ENCODE results near the gene AGBL5. TPM values are rescaled to one million over a fixed set of nuclear protein-coding genes. Genes with fewer than 3 reads are reported as not detected.
A peak's percentile ranks its signal among the peaks of the same experiment; 100 is the strongest.

AGBL5 gene
- total RNA-seq, 2 experiments from 2014 or later: 37.4 to 42.0 TPM

DNA sequence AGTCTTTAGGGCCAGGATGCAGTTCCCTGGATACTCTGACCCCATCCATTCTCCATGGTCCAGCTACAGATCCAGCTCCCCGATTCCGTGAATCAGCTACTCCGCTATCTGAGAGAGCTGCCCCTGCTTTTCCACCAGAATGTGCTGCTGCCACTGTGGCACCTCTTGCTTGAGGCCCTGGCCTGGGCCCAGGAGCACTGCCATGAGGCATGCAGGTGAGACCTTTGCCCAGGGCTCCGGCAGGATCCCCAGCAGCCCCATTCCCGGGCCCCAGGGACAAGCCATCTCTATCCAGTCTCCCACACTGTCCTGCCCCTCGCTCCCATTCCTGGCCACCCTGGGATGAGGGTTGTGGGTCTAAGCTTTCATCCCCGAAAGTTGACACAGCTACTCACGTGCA, 11.2 kb upstream of the AGBL5 start:
- Histone ChIP-seq H3K4me2 (ENCODE audit: low read length) (no peak overlapping the region), H3K4me3 (ENCODE audit: low read depth, low read length, poor library complexity, severe bottlenecking) (no peak overlapping the region), H3K9me2 (ENCODE audit: insufficient read depth, low read length) (no peaks in the 10 kb centered on the region), H3K79me2 (ENCODE audit: insufficient read depth, low read depth, low read length) (no peaks in the 10 kb centered on the region), H3K4me1 (ENCODE audit: insufficient read depth, low read length, poor library complexity, severe bottlenecking) (peaks cover 25% of the 10 kb centered on the region), H2AFZ (ENCODE audit: low read length) (no peak overlapping the region), H3K27ac (ENCODE audit: low read depth, low read length, poor library complexity, severe bottlenecking) (no peak overlapping the region), H3K9me3 (ENCODE audit: low read length) (no peaks in the 10 kb centered on the region), H4K20me1 (ENCODE audit: insufficient read depth, low read length) (no peaks in the 10 kb centered on the region), H3K36me3 (ENCODE audit: insufficient read depth, low read length) (peaks cover 81% of the 10 kb centered on the region)
- no peak for DNase-seq (ENCODE audit: low spot score)
- intact Hi-C loops (cut with micrococcal nuclease; ENCODE audit: unreplicated experiment): no loop called here
- ChIA-PET CTCF (ENCODE audit: unreplicated experiment) (no interaction called here), POLR2A (interaction anchor here (1.3 to 1.7 kb wide), 2 partner anchors 10 to 42 kb away, joined by 4 to 9 read pairs; no protein-coding TSS in a partner anchor)
- TF ChIP-seq EZH2phosphoT487 (IDR thresholded peaks at IDR 0.05; ENCODE audit: borderline replicate concordance, low read depth, low read length): no peak
- no TSS peak for BruUV-seq (replicated peaks)

DNA sequence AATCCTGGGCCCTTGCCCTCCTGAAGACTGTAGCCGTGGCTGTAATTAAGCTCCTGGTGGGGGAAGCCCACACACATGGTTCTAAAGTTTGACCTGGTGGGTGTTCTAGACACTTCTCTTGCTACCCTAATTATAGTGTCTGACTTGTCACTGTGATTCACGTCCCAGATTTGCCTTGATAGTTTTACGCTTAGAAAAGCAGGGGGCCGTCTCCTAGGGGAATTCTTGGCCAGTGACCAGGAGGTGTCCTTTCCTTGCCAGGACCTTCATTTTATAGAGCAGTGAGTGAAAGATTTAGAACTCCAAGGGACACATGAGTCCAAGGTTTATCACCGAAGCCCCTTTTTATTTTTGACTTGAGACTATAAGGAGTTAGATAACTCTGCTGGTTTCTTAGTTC, 9.7 kb upstream of the AGBL5 start:
- no peaks in the 10 kb centered on the region for H3K79me2 ChIP-seq (ENCODE audit: insufficient read depth, low read depth, low read length)
- H2AFZ ChIP-seq (ENCODE audit: low read length): no peak overlapping the region
- POLR2A ChIA-PET: interaction anchor here (1.7 kb wide), 1 partner anchor 9 kb away, joined by 9 read pairs; no protein-coding TSS in a partner anchor
- peak overlapping the region; percentile 6 for H3K4me3 ChIP-seq (ENCODE audit: low read depth, low read length, poor library complexity, severe bottlenecking)
- no peak for DNase-seq (ENCODE audit: low spot score)
- intact Hi-C loops (cut with micrococcal nuclease; ENCODE audit: unreplicated experiment): no loop called here
- peaks cover 25% of the 10 kb centered on the region for H3K4me1 ChIP-seq (ENCODE audit: insufficient read depth, low read length, poor library complexity, severe bottlenecking)
- peaks cover 66% of the 10 kb centered on the region for H3K36me3 ChIP-seq (ENCODE audit: insufficient read depth, low read length)
- H3K9me2 ChIP-seq (ENCODE audit: insufficient read depth, low read length): no peaks in the 10 kb centered on the region
- peak overlapping the region; percentile 49 for H3K4me2 ChIP-seq (ENCODE audit: low read length)
- TF ChIP-seq, protein P1, sequence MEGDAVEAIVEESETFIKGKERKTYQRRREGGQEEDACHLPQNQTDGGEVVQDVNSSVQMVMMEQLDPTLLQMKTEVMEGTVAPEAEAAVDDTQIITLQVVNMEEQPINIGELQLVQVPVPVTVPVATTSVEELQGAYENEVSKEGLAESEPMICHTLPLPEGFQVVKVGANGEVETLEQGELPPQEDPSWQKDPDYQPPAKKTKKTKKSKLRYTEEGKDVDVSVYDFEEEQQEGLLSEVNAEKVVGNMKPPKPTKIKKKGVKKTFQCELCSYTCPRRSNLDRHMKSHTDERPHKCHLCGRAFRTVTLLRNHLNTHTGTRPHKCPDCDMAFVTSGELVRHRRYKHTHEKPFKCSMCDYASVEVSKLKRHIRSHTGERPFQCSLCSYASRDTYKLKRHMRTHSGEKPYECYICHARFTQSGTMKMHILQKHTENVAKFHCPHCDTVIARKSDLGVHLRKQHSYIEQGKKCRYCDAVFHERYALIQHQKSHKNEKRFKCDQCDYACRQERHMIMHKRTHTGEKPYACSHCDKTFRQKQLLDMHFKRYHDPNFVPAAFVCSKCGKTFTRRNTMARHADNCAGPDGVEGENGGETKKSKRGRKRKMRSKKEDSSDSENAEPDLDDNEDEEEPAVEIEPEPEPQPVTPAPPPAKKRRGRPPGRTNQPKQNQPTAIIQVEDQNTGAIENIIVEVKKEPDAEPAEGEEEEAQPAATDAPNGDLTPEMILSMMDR (conservative IDR thresholded peaks at IDR 0.05; ENCODE audit: low read length): no peak
- no peak for TF ChIP-seq EZH2phosphoT487 (IDR thresholded peaks at IDR 0.05; ENCODE audit: borderline replicate concordance, low read depth, low read length)
- CTCF ChIA-PET (ENCODE audit: unreplicated experiment): no interaction called here
- H3K27ac ChIP-seq (ENCODE audit: low read depth, low read length, poor library complexity, severe bottlenecking): peak overlapping the region; percentile 76
- no TSS peak for BruUV-seq (replicated peaks)
- no peaks in the 10 kb centered on the region for H3K9me3 ChIP-seq (ENCODE audit: low read length)
- H4K20me1 ChIP-seq (ENCODE audit: insufficient read depth, low read length): no peaks in the 10 kb centered on the region

DNA sequence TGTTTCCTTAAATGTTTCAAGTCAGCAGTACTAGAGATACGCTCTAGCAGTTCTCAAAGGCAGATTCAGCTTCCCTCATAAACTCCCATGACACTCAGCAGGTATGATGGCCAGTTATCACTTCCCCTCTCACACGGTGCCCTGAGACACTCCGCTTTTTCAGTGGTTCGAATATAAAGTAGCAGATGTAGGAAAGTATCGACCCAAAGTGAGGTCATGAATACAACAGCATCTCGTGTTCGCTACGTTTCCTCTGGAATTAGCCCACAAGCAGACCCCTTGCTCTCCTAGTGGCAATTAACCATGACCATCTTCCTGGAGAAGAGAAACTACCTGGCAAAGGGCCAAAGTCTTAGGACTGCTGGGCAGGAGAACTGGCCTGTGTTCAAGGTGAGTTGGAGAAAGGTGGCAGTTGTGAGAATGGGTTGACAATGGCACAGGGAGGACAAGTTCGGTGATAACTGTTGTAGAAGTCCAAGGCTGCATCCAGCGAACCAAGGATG, 9.3 kb upstream of the AGBL5 start:
- Histone ChIP-seq H2AFZ (ENCODE audit: low read length) (no peak overlapping the region), H4K20me1 (ENCODE audit: insufficient read depth, low read length) (no peaks in the 10 kb centered on the region), H3K4me1 (ENCODE audit: insufficient read depth, low read length, poor library complexity, severe bottlenecking) (peaks cover 25% of the 10 kb centered on the region), H3K4me3 (ENCODE audit: low read depth, low read length, poor library complexity, severe bottlenecking) (no peak overlapping the region), H3K9me2 (ENCODE audit: insufficient read depth, low read length) (no peaks in the 10 kb centered on the region), H3K27ac (ENCODE audit: low read depth, low read length, poor library complexity, severe bottlenecking) (peak overlapping the region; percentile 76), H3K36me3 (ENCODE audit: insufficient read depth, low read length) (peaks cover 61% of the 10 kb centered on the region), H3K79me2 (ENCODE audit: insufficient read depth, low read depth, low read length) (no peaks in the 10 kb centered on the region), H3K9me3 (ENCODE audit: low read length) (no peaks in the 10 kb centered on the region), H3K4me2 (ENCODE audit: low read length) (peak overlapping the region; percentile 49; the same call in 1 of the 2 replicates)
- BruUV-seq (replicated peaks): no TSS peak
- peak; percentile 62 for DNase-seq (ENCODE audit: low spot score)
- ChIA-PET CTCF (ENCODE audit: unreplicated experiment) (no interaction called here), POLR2A (interaction anchor here (1.7 kb wide), 1 partner anchor 8 kb away, joined by 9 read pairs; no protein-coding TSS in a partner anchor)
- TF ChIP-seq, protein P1 (conservative IDR thresholded peaks at IDR 0.05; ENCODE audit: low read length): no peak
- TF ChIP-seq EZH2phosphoT487 (IDR thresholded peaks at IDR 0.05; ENCODE audit: borderline replicate concordance, low read depth, low read length): no peak
- intact Hi-C loops (cut with micrococcal nuclease; ENCODE audit: unreplicated experiment): no loop called here

Measured in OCI-LY7 (cell line).